H1 (cell line): ENCODE measurements around the gene ABCA13. TPM values are rescaled to one million over a fixed set of nuclear protein-coding genes. Genes with fewer than 3 reads are reported as not detected.

Source experiments
- CTCF ChIA-PET: fragments of 300-600 bp; sonication (Branson Sonifier 250); formaldehyde crosslinking; loops from one replicate; lab custom pipeline; 2021; ENCODE audit not compliant: partially characterized antibody; lab: Charles Lee
- POLR2A ChIA-PET: fragments of 300-600 bp; sonication (Branson Sonifier 250); formaldehyde crosslinking; loops from one replicate; lab custom pipeline; 2021; ENCODE audit warnings: inconsistent platforms; ENCODE audit not compliant: partially characterized antibody; lab: Charles Lee
- DNase-seq, 2 experiments: peaks; one replicate each; pipeline versions ENCODE4 v3.0.0 to v3.0.0-alpha.2; 2010 to 2022; ENCODE audit warnings: low spot score in 2 of 2, low read depth in 1 of 2, mixed read lengths in 1 of 2
- FAIRE-seq: peaks from 2 replicates; lab custom pipeline; 2011; peaks lifted over from hg19 to GRCh38; lab: Jason Lieb, UNC
- H2AFZ ChIP-seq: 2 replicates; pipeline ENCODE4 v1.8.1; 2012; ENCODE audit warnings: low read length, inconsistent platforms
- H2AK5ac ChIP-seq: 2 replicates; pipeline ENCODE4 v1.6.1; 2013; ENCODE audit warnings: low read depth, low read length
- H2BK120ac ChIP-seq: replicated peaks from 2 replicates; pipeline ENCODE3; 2013; ENCODE audit warnings: low read depth, low read length, inconsistent platforms
- H2BK12ac ChIP-seq: 2 replicates; pipeline ENCODE4 v1.6.1; 2013; ENCODE audit warnings: low read depth, low read length
- H2BK15ac ChIP-seq: 2 replicates; pipeline ENCODE4 v1.6.1; 2013; ENCODE audit warnings: low read length
- H2BK20ac ChIP-seq: 2 replicates; pipeline ENCODE4 v1.6.1; 2013; ENCODE audit warnings: low read length
- H2BK5ac ChIP-seq: 2 replicates; pipeline ENCODE4 v1.6.1; 2013; ENCODE audit warnings: low read depth, low read length
- H3K14ac ChIP-seq: 2 replicates; pipeline ENCODE4 v1.6.1; 2013; ENCODE audit warnings: inconsistent platforms; ENCODE audit not compliant: insufficient read length
- H3K18ac ChIP-seq: 2 replicates; pipeline ENCODE4 v1.6.1; 2013; ENCODE audit warnings: low read length; ENCODE audit errors: extremely low read depth
- H3K23ac ChIP-seq: 2 replicates; pipeline ENCODE4 v1.6.1; 2013; ENCODE audit warnings: inconsistent platforms; ENCODE audit not compliant: insufficient read length
- H3K23me2 ChIP-seq: 2 replicates; pipeline ENCODE4 v1.6.1; 2013; ENCODE audit warnings: low read depth, low read length
- H3K27ac ChIP-seq: 2 replicates; pipeline ENCODE4 v1.6.1; 2011; ENCODE audit warnings: low read depth, low read length, inconsistent platforms
- H3K27me3 ChIP-seq, 4 experiments: replicated peaks in 1 of 4; 1 replicate in 1 of 4; 2 replicates in 3 of 4; pipeline versions ENCODE4 v1.6.1 to v1.8.1; 2011 to 2013; ENCODE audit warnings: low read length in 3 of 4, mild to moderate bottlenecking in 3 of 4, inconsistent platforms in 2 of 4, mixed read lengths in 2 of 4, moderate library complexity in 1 of 4; ENCODE audit not compliant: control insufficient read depth in 3 of 4, insufficient read depth in 3 of 4; ENCODE audit errors: extremely low read depth in 1 of 4
- H3K36me3 ChIP-seq, 4 experiments: 2 replicates each; pipeline versions ENCODE4 v1.6.1 to v1.8.1; 2011 to 2013; ENCODE audit warnings: mild to moderate bottlenecking in 4 of 4, low read length in 3 of 4, moderate library complexity in 2 of 4, control low read depth in 1 of 4, inconsistent platforms in 1 of 4; ENCODE audit not compliant: insufficient read depth in 4 of 4, control insufficient read depth in 2 of 4
- H3K4ac ChIP-seq: replicated peaks from 2 replicates; pipeline ENCODE3; 2013; ENCODE audit warnings: low read length, low read depth, mixed read lengths, inconsistent platforms; ENCODE audit not compliant: insufficient read length
- H3K4me1 ChIP-seq, 4 experiments: replicated peaks in 1 of 4; 1 replicate in 1 of 4; 2 replicates in 3 of 4; pipeline versions ENCODE4 v1.6.1 to v1.8.1; 2011 to 2013; ENCODE audit warnings: low read length in 3 of 4, inconsistent platforms in 2 of 4, mixed read lengths in 1 of 4; ENCODE audit not compliant: insufficient read depth in 4 of 4, control insufficient read depth in 3 of 4
- H3K4me2 ChIP-seq, 2 experiments: 2 replicates each; pipeline versions ENCODE4 v1.6.1 to v1.8.1; 2011 to 2013; ENCODE audit warnings: low read depth in 2 of 2, low read length in 2 of 2, control low read depth in 1 of 2, inconsistent platforms in 1 of 2, mild to moderate bottlenecking in 1 of 2; ENCODE audit not compliant: insufficient read depth in 1 of 2
- H3K4me3 ChIP-seq, 4 experiments: fragments of 200-600, 300-600 bp in 1 of 4; sonication (generic), shearing (Covaris generic), sonication (Bioruptor Twin) in 1 of 4; 2 replicates each; pipeline versions ENCODE4 v1.5.1 to v1.8.1; 2011 to 2016; ENCODE audit warnings: low read length in 4 of 4, low read depth in 3 of 4, control low read depth in 2 of 4, inconsistent platforms in 2 of 4, mild to moderate bottlenecking in 2 of 4, mixed read lengths in 1 of 4, moderate library complexity in 1 of 4; ENCODE audit not compliant: insufficient read depth in 2 of 4; ENCODE audit errors: extremely low read depth in 1 of 4
- H3K56ac ChIP-seq: replicated peaks from 2 replicates; pipeline ENCODE3; 2013; ENCODE audit warnings: low read depth, mild to moderate bottlenecking, mixed read lengths, low read length, inconsistent platforms; ENCODE audit not compliant: insufficient read length
- H3K79me1 ChIP-seq: 2 replicates; pipeline ENCODE4 v1.6.1; 2013; ENCODE audit warnings: low read depth, low read length, control low read depth
- H3K79me2 ChIP-seq, 2 experiments: 2 replicates each; pipeline versions ENCODE4 v1.6.1 to v1.8.1; 2012 to 2013; ENCODE audit warnings: low read length in 2 of 2, mild to moderate bottlenecking in 2 of 2, inconsistent platforms in 1 of 2; ENCODE audit not compliant: insufficient read depth in 2 of 2, control insufficient read depth in 1 of 2
- H3K9ac ChIP-seq, 4 experiments: replicated peaks in 1 of 4; 1 replicate in 1 of 4; 2 replicates in 3 of 4; pipeline versions ENCODE4 v1.6.1 to v1.8.1; 2011 to 2013; ENCODE audit warnings: low read depth in 3 of 4, low read length in 3 of 4, control low read depth in 2 of 4, mild to moderate bottlenecking in 2 of 4, moderate library complexity in 2 of 4, inconsistent platforms in 1 of 4; ENCODE audit errors: extremely low read depth in 1 of 4
- H3K9me3 ChIP-seq, 2 experiments: 2 replicates each; pipeline versions ENCODE4 v1.6.1 to v1.8.1; 2012 to 2013; ENCODE audit warnings: mild to moderate bottlenecking in 2 of 2, moderate library complexity in 2 of 2, control low read depth in 1 of 2, inconsistent platforms in 1 of 2, low read depth in 1 of 2, low read length in 1 of 2, mixed read lengths in 1 of 2; ENCODE audit not compliant: insufficient read depth in 2 of 2
- H4K20me1 ChIP-seq, 2 experiments: replicated peaks in 1 of 2; 2 replicates each; pipeline versions ENCODE3 to v1.8.1; 2011 to 2013; ENCODE audit warnings: inconsistent platforms in 2 of 2, low read length in 2 of 2, mild to moderate bottlenecking in 1 of 2; ENCODE audit not compliant: insufficient read depth in 2 of 2, control insufficient read depth in 1 of 2
- H4K5ac ChIP-seq: 2 replicates; pipeline ENCODE4 v1.6.1; 2013; ENCODE audit warnings: low read length, low read depth, mixed read lengths, inconsistent platforms; ENCODE audit not compliant: insufficient read length
- H4K8ac ChIP-seq: 2 replicates; pipeline ENCODE4 v1.8.0; 2013; ENCODE audit warnings: mild to moderate bottlenecking, moderate library complexity, low read length, inconsistent platforms; ENCODE audit not compliant: insufficient read depth; ENCODE audit errors: extremely low read depth
- H4K91ac ChIP-seq: replicated peaks from 2 replicates; pipeline ENCODE3; 2013; ENCODE audit warnings: low read length, mixed read lengths, inconsistent platforms; ENCODE audit not compliant: insufficient read length
- NRF1 ChIP-seq: IDR thresholded peaks from 2 replicates; pipeline ENCODE4 v1.6.1; 2011; ENCODE audit warnings: mild to moderate bottlenecking, low read depth, low read length, improper control_type of control experiment
- POLR2AphosphoS5 ChIP-seq: IDR thresholded peaks from 2 replicates; pipeline ENCODE4 v1.6.1; 2011; ENCODE audit warnings: low read depth, low read length
- WGBS, 2 experiments: shearing (Covaris generic) in 1 of 2; methylation state at CpG; one replicate each; pipeline versions ENCODE4 v1.1.6 to v1.1.7; 2013 to 2015; ENCODE audit warnings: low lambda C conversion rate in 2 of 2, mixed read lengths in 2 of 2, inconsistent platforms in 1 of 2, low coverage in 1 of 2, missing lambda C conversion rate in 1 of 2; ENCODE audit not compliant: insufficient replicate concordance in 2 of 2, insufficient coverage in 1 of 2, insufficient read length in 1 of 2; ENCODE audit errors: extremely low coverage in 1 of 2, missing lambda C conversion rate in 1 of 2; 5-methylcytosine and 5-hydroxymethylcytosine counted together
- polyA plus RNA-seq, 7 experiments: library from polyadenylated mRNA; depleted of rRNA in 3 of 7; stranded (reverse) in 5 of 7; unstranded in 2 of 7; fragments of >200 nt in 5 of 7; fragments of 200-250 nt in 2 of 7; gene quantifications; 1 replicate in 5 of 7; 2 replicates in 1 of 7; 4 replicates in 1 of 7; pipeline versions ENCODE4 v1.2.1 to v1.2.3, GENCODE V29; 2011 to 2013; ENCODE audit warnings: missing spikeins in 2 of 7, mixed read lengths in 2 of 7
- total RNA-seq: library from RNA; stranded (reverse); fragmentation: NEBNext Ultra II Directional; extraction: Animal tissue kit (Norgen Biotek cat#: 25700); gene quantifications from 2 replicates; pipeline ENCODE4 v1.2.1, GENCODE V29; 2021

The ABCA13 gene
- total and polyA plus RNA-seq, 2 of the 8 experiments (the other 6 are each of a cell fraction or from before 2014, with no cell fraction given), result 0.07 to 0.09 TPM

- H3K23ac ChIP-seq, result no peak overlapping the region
- no peak overlapping the region for H2AK5ac ChIP-seq
- no peak overlapping the region for H4K8ac ChIP-seq
- DNase-seq, result no peak
- H4K20me1 ChIP-seq, result no peaks in the 10 kb centered on the region
- H3K79me1 ChIP-seq, result no peaks in the 10 kb centered on the region
- WGBS, 2 experiments, result 94% methylated on average over 8 of the region's 8 CpGs; no CpG with 5 or more reads in 1 of the 2 experiments
- H3K79me2 ChIP-seq, result no peaks in the 10 kb centered on the region
- H3K4me2 ChIP-seq, result no peak overlapping the region
- POLR2A ChIA-PET, result no interaction called here
- H2BK120ac ChIP-seq, result no peak overlapping the region
- no peak overlapping the region for H2BK5ac ChIP-seq
- no peak overlapping the region for H2BK15ac ChIP-seq
- no peak overlapping the region for H4K5ac ChIP-seq
- H3K14ac ChIP-seq, result no peak overlapping the region
- H3K27me3 ChIP-seq, result no peaks in the 10 kb centered on the region
- CTCF ChIA-PET, result no interaction called here
- no peaks in the 10 kb centered on the region for H3K9me3 ChIP-seq
- FAIRE-seq, result no peak
- H3K27ac ChIP-seq, result no peak overlapping the region
- H3K18ac ChIP-seq, result no peak overlapping the region
- no peak overlapping the region for H2AFZ ChIP-seq
- H2BK20ac ChIP-seq, result no peak overlapping the region
- no peak overlapping the region for H4K91ac ChIP-seq
- H3K4ac ChIP-seq, result no peak overlapping the region
- H3K23me2 ChIP-seq, result no peaks in the 10 kb centered on the region; the same call in 1 of the 2 replicates
- H3K9ac ChIP-seq, result no peak overlapping the region
- no peak for TF ChIP-seq NRF1
- TF ChIP-seq POLR2AphosphoS5, result no peak
- TF ChIP-seq, all 59 proteins: peak for 0
- Histone ChIP-seq H3K4me3 (no peak overlapping the region), H3K4me1 (no peaks in the 10 kb centered on the region), H3K56ac (no peak overlapping the region), H3K36me3 (no peaks in the 10 kb centered on the region), H2BK12ac (no peak overlapping the region)
These were observed 210.3 kb downstream of the ABCA13 start for GRCh38 chr7:48381571-48381970.
